Right lobe of liver (tissue), 4 donors: ENCODE results near the gene KRTDAP.

Source experiments
- POLR2A ChIP-seq: fragments of 450-650 bp; IDR thresholded peaks from one replicate; pipeline ENCODE4 v1.6.1; 2017; ENCODE audit warnings: antibody characterized with exemption, mild to moderate bottlenecking
- TF ChIP-seq, protein P1 (sequence below), 4 donors: fragments of 200-600 bp in 3 of 4; fragments of 450-650 bp in 1 of 4; IDR thresholded peaks; one replicate each; pipeline versions ENCODE4 v1.5.1 to v1.8.0; 2016 to 2022; ENCODE audit warnings: antibody characterized with exemption in 4 of 4, mild to moderate bottlenecking in 2 of 4
- donor health status: DM: no; HTN: no; CAD: no.
- donor health status: DM: no; HTN: no; CAD: no.
- donor health status: DM: no; HTN: yes; CAD: no.

DNA sequence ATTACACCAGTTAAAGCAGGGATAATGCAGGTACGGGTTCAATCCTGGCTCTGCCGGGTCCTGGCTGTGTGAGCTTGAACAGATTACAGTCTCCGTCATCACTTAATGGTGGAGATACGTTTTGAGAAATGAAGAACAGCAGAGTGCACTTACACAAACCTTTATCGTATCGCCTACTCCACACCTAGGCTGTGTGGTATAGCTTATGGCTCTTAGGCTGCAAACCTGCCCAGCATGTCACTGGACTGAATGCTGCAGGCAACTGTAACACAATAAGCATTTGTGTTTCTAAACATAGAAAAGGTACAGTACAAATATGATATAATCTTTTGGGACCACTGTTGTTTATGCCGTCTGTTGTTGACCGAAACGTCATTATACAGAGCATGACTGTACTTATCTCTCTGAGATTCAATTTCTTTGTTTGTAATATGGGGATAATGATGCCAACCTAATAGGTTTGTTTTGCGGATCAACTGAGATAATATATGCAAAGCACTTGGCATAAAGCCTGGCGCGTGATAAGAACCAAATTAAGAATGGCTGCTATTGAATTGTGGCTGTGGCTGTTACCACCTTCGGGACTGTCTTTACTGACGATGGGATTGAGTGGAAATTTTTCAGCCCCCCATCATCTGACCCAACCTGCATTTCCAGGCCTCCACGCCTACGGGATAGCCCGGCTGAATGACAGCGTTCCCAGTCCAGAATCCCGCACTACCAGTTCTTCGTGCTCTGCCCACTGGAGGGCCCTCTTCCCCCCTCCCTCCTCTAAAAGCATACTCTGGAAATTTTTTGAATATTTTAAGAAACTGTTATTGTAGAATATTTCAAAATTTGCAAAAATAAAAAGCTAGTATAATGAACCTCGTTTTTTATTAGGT lies 11.2 kb downstream of the KRTDAP start:
- TF ChIP-seq POLR2A = no peak
- TF ChIP-seq, protein P1, sequence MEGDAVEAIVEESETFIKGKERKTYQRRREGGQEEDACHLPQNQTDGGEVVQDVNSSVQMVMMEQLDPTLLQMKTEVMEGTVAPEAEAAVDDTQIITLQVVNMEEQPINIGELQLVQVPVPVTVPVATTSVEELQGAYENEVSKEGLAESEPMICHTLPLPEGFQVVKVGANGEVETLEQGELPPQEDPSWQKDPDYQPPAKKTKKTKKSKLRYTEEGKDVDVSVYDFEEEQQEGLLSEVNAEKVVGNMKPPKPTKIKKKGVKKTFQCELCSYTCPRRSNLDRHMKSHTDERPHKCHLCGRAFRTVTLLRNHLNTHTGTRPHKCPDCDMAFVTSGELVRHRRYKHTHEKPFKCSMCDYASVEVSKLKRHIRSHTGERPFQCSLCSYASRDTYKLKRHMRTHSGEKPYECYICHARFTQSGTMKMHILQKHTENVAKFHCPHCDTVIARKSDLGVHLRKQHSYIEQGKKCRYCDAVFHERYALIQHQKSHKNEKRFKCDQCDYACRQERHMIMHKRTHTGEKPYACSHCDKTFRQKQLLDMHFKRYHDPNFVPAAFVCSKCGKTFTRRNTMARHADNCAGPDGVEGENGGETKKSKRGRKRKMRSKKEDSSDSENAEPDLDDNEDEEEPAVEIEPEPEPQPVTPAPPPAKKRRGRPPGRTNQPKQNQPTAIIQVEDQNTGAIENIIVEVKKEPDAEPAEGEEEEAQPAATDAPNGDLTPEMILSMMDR (IDR thresholded peaks at IDR 0.05) = no peak
